H1 (cell line): ENCODE data around the gene ILKAP. TPM values are rescaled to one million over a fixed set of nuclear protein-coding genes. Genes with fewer than 3 reads are reported as not detected.

ENCODE experiments used
- EGR1 ChIP-seq: IDR thresholded peaks from 2 replicates; pipeline ENCODE4 v1.6.1; 2011; ENCODE audit warnings: low read depth, low read length, borderline replicate concordance
- GTF2F1 ChIP-seq: IDR thresholded peaks from 2 replicates; pipeline ENCODE4 v1.6.1; 2012; ENCODE audit warnings: low read depth, low read length, improper control_type of control experiment, borderline replicate concordance
- HDAC2 ChIP-seq, 2 experiments: fragments of 300-600 bp in 1 of 2; sonication (generic) in 1 of 2; IDR thresholded peaks; 2 replicates each; pipeline ENCODE4 v1.6.1; 2011 to 2012; ENCODE audit warnings: low read depth in 2 of 2, low read length in 2 of 2, mild to moderate bottlenecking in 2 of 2, moderate library complexity in 2 of 2, borderline replicate concordance in 1 of 2, inconsistent platforms in 1 of 2
- MAX ChIP-seq: IDR thresholded peaks from 2 replicates; pipeline ENCODE4 v1.6.1; 2012; ENCODE audit warnings: inconsistent platforms
- SAP30 ChIP-seq: fragments of 300-600 bp; sonication (generic); IDR thresholded peaks from 2 replicates; pipeline ENCODE4 v1.7.1; 2012; ENCODE audit warnings: low read length, moderate library complexity, mild to moderate bottlenecking, inconsistent platforms; ENCODE audit not compliant: insufficient read depth, insufficient replicate concordance
- polyA plus RNA-seq, 7 experiments: library from polyadenylated mRNA; depleted of rRNA in 3 of 7; stranded (reverse) in 5 of 7; unstranded in 2 of 7; fragments of >200 nt in 5 of 7; fragments of 200-250 nt in 2 of 7; gene quantifications; 1 replicate in 5 of 7; 2 replicates in 1 of 7; 4 replicates in 1 of 7; pipeline versions ENCODE4 v1.2.1 to v1.2.3, GENCODE V29; 2011 to 2013; ENCODE audit warnings: missing spikeins in 2 of 7, mixed read lengths in 2 of 7
- total RNA-seq: library from RNA; stranded (reverse); fragmentation: NEBNext Ultra II Directional; extraction: Animal tissue kit (Norgen Biotek cat#: 25700); gene quantifications from 2 replicates; pipeline ENCODE4 v1.2.1, GENCODE V29; 2021

ILKAP gene
- total and polyA plus RNA-seq, 2 of the 8 experiments (the other 6 are each of a cell fraction or from before 2014, with no cell fraction given), result 23.5 to 33.8 TPM

- TF ChIP-seq SAP30 (no peak), MAX (no peak), EGR1 (no peak), HDAC2 (IDR thresholded peaks at IDR 0.05; ENCODE audit: borderline replicate concordance in 1 of 2, low read depth in 2 of 2, low read length in 2 of 2) (no peak), GTF2F1 (no peak)
These were observed 79.5 kb downstream of the ILKAP start (continued) for GRCh38 chr2:238123991-238124470.
